GM19395 (cell line): ENCODE data around the gene AMOTL1.

Experiments used
- ATAC-seq: cut with Tn5 transposase; IDR thresholded peaks from one replicate; pipeline ENCODE4 v1.9.1; 2021; ENCODE audit warnings: mild to moderate bottlenecking, moderate library complexity; ENCODE audit not compliant: unreplicated experiment

Gene AMOTL1, protein sequence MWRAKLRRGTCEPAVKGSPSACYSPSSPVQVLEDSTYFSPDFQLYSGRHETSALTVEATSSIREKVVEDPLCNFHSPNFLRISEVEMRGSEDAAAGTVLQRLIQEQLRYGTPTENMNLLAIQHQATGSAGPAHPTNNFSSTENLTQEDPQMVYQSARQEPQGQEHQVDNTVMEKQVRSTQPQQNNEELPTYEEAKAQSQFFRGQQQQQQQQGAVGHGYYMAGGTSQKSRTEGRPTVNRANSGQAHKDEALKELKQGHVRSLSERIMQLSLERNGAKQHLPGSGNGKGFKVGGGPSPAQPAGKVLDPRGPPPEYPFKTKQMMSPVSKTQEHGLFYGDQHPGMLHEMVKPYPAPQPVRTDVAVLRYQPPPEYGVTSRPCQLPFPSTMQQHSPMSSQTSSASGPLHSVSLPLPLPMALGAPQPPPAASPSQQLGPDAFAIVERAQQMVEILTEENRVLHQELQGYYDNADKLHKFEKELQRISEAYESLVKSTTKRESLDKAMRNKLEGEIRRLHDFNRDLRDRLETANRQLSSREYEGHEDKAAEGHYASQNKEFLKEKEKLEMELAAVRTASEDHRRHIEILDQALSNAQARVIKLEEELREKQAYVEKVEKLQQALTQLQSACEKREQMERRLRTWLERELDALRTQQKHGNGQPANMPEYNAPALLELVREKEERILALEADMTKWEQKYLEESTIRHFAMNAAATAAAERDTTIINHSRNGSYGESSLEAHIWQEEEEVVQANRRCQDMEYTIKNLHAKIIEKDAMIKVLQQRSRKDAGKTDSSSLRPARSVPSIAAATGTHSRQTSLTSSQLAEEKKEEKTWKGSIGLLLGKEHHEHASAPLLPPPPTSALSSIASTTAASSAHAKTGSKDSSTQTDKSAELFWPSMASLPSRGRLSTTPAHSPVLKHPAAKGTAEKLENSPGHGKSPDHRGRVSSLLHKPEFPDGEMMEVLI

DNA sequence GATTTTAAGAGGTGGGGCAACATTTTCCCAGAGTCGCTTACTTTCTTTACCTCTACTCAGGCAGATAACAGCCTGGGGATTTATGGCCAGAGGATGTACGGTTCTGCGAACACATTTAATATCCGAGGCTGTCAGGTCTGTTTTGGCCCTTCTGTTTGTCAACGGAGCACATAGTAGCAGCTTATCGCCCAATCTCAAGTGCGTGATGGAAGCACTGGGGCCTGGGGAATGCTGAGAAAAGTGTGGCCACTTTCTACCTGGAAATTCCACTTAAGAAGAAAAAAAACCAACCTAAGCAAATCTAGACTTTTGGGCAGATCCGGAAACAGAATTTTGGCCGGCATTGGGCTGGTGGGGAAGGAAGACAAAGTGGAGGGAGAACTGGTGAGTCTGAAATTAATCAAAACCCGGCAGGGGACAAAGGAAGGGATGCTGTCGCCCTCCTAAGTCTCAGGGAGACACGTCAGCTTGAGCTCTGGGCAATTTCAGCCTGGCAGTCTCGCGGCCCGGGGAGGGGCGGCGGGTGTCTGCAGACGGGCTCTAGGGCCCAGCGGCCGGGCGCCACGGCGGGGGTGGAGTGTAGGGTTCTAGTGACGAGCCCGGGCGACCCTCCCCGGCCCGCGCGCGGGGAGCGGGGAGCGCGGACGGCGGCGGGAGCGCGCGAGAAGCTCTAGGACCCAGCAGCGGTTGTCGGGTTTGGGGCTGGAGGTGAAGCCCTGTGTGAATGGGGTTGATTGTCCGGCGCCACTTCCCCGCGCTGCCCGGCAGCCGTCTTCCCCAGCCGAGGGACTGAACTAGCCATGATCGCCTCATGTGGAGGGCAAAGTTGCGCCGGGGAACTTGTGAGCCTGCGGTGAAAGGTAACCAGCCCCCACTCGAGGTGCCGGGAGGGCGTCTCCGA is at the start of gene AMOTL1:
AMOTL1 (plus strand) TSS at position 656 of the 901 bp plus-strand sequence; CDS start at position 812, 156 bp downstream.
- peak; percentile 79 for ATAC-seq

DNA sequence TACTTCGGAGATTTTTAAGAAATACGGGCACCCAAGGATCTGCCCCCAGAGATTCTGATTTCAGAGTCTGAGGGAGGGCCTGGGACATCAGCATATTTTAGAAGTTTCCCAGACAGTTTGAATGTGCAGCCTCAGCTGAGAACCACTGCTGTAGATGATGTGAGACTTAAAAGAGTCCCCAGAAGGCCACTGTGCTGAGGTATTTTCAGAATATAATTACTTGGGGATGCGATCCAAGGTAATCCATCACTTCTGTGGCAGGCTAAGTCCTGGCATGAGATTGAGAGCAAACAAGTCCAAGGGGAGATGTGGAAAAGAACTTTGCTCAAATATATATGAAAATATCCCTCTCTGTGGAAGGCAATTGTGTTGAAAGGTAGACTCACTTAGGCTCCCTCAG is 48.3 kb upstream of the AMOTL1 start:
- ATAC-seq = no peak

DNA sequence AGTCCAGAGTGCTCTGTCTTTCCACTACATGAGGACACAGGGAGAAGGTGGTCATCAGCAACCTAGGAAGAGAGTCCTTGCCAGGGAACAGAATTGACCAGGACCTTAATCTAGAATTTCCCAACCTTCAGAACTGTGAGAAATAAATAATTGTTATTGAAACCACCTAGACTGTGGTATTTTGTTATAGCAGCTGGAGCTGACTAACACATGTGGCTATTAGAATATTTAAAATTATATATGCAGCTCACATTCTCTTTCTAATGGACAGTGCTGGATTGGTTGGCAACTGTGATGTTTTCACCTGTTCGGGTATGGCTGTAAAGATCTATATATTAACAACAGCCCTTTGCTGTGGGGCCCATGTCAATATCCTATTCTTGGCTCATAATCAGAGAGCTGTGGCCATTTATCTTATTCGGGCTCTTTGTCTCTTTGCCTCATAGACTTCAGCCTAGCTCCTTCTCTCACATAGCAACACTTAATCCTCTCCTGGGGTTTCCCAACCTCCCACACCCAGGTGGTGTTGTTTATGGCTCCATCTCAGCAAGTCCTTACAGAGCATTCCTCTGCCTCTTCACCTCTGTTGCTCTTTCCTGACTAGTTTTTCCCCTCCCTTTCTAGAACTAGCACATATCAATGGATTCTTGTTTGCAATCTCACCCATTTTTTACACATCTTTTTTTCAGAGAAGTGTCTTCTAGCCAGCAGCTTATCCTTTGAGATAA is 46.4 kb upstream of the AMOTL1 start:
- ATAC-seq = no peak

DNA sequence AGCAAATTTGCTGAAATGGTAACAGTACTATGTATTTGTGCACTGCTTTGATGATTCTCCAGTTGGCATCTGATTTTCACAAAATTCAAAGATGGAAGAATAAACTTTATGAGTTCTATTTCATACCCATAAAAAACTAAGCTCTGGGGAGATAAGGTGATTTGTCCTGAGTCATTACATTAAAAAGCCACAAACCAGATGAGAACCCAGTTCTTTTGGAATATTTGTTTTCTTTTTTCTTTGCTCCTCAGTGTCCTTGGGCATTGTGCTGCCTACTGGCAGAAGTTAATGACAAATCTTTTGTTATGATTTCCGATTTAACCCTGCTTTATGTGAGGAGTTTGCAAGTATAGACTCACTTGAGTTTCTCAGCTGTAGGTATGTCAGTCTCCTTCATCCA is 45.4 kb upstream of the AMOTL1 start:
- ATAC-seq = no peak

DNA sequence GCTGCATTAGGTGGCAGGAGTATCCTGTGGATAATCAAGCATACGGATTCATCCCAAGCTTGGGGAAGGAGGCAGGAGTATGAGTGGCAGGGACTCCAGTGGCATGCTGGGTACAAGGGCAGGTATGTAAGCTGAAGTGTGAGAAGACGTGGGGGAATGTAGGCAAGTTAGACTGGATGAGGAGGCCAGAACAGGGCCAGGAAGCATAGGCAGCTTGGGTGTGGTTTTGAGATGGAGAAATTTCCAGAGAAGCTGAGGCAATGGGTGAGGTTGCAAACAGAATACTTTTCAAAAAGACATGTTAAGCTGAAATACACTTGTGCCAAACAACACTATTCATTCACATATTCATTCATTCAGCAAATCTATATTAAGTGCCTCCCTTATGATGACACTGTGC is 43.1 kb upstream of the AMOTL1 start:
- no peak for ATAC-seq

DNA sequence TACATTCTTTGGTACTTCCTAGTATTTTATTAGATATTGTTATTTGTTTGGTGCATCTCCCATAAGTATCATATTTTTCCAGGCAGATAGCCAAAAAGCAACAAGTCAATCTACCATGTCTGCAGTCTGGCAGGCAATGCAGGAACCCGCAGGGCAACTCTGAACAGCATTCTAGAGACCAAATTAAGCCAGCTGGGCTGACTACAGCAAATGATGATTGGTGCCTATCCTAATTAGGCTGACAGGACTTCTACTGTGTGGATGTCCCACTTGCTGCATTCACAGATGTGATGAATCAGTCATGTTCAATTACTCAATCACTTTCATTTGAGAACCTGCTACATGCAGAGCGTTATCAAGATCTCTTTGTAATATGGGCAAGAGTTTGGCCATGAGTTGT is 40.3 kb upstream of the AMOTL1 start:
- ATAC-seq = no peak

DNA sequence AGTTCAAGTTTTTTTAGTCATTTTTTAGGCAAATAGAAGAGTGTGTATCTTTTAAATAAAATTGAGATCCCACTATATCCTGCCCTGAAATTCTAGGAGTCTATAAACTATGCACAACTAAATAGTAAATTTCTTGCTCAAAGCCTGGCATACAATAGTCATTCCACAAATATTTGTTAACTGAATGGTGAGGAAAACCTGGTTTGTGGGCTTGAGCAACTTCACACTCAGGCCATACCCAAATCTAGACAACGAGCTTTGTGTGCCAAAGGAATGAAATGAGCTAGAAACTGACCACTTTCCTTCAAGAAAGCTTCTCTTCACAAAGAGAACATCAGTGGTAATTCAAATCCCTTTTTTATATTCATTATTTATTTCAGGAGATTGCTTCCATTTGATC is 39.6 kb upstream of the AMOTL1 start:
- ATAC-seq = no peak

DNA sequence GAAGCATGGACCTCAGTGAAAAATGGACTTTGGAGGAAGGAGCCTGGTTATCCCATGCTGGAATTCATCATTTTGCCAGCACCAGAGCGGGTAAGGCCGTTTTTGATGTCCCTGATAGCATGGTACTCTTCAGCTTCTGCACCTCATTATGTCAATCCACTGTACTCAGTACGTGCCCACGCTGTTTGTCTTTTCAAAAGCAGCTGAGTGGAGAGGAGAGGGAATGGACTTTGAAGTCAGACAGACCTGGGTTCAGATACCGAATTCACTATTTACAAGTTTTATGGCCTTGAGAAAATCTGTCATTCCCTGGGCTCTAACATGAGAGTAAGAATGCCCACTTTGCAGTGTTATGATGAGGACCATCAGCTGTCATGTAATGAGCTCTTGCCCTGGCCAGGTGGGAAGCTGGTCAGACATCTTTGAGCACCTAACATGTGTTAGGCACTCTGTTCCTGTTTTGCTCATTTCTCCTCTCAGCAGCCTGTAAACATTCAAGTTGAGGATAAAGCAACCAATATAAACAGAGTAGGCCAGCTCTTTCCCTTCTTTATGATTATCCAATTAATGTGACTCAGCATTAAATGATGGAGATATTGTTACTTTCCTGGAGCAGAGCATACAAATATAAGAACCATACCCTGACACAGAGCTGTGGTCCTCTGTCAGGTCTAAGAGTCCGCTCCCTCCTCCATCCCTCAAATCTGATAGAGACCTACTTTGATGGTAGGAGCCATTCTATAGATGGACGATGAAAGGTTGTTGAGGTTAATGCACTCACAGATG is 39.0 kb upstream of the AMOTL1 start:
- no peak for ATAC-seq

DNA sequence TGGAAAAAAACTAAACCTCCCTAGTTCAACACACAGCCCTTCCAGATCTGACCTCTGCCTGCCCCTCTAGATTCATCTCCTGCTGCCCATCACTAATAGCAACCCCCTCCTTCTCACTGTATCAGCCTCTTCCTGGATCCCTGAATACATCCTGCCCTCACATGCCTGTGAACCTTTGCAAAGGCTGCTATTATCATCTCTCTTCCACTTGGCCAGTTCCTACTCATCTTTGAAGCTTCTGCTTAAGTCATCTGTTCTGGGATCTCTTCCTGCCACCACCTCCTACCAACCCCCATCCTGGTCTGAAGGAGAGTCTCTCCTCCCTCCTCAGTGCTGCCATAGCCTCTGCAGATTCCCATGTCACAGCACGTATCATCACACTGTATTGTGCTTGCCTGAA is 38.0 kb upstream of the AMOTL1 start:
- no peak for ATAC-seq

DNA sequence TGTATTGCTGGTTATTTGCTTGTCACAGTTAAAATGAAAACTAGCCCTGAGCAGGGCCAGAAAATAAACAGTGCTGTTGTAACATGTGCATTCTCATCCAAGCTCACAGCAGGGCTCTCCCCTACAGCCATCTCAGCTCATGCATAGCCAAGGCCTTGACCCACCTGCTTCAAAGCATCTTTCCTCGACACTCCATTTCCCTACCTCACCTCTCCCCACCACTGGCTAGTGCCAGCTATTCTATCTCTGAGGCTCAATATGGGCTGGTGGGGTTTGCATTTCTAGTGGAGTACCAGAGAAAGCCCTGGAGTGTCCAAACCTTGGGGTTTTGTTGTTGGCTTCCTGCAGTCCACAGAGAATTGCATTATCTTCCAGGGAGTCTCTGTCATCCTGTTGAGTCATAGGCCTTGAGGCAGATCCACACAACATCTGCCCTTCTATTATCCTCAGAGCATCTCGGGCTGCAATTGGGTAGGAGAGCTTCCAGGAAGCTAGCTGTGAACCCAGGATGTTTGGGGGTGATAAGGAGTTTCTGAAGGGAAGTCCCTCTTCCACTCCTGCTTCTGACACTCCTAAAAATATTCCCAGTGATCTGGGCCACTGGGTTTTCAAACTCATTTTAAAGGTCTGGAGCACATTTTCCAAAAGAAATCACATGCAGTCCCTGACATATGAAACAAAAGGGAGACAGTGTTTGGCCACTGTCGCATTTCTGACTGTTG is 36.1 kb upstream of the AMOTL1 start:
- ATAC-seq = no peak

DNA sequence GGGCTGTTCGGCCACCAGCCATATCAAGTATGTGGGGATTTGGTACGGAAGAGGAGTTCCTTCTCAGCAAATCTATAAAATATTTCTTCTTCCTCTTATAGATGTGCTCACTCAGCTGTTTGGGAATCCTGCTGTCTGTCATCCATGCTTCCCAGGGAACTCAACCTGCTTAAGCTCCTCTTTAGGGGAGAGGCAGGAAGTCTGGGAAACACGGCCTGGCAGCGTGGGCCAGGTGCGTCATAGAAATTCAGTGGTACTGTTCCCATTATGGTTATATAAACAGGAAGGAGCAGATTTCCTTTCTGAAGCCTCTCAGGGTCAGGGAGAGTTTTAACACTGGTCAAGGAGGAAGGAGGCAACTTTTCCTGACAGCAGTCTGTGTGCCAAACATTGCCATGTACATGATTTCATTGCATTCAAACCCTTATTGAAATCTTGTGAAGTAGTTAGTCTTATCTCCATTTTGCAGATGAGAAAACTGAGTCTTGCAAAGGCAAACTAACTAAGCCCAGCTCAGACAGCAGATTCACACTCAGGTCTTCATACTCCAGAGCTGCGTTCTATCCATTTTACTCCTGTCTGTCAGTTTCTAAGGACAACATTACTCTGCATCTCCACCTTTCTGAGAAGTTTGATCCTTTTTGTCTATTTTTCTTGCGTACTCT is 35.4 kb upstream of the AMOTL1 start:
- ATAC-seq = no peak

DNA sequence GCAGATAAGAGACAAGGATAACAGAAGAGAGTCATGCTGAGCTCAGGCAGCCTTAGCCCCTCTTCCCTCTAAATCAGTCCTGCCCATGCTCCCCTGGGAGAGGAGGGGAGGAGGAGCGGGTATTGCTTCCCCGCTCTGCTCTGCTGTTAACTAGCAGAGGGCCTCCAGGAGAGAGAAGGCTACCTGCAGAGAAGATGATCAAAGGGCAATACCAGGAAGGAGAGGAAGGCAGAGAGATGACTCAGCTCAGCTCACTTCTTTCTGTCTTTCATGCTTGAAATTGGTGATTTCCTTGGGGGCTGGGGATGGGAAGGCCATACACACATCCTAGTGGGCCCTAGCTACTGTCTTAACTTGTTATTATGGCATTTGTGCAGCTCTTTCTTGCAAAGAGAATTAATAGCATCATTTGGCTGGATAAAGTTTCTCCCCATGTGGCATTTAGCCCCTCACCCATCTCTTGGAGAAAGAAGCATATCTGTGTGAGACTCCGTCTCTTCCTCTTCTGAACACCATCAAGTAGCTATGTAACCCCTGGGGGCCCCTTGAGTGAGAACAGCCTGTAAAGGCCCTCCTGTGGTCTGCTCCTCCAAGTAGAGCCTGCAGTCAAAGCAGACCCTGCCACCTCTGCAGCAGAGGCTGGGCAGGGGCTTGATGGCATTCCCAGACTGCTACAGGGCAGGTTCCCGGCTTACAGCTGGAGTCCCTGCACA is 33.4 kb upstream of the AMOTL1 start:
- no peak for ATAC-seq

DNA sequence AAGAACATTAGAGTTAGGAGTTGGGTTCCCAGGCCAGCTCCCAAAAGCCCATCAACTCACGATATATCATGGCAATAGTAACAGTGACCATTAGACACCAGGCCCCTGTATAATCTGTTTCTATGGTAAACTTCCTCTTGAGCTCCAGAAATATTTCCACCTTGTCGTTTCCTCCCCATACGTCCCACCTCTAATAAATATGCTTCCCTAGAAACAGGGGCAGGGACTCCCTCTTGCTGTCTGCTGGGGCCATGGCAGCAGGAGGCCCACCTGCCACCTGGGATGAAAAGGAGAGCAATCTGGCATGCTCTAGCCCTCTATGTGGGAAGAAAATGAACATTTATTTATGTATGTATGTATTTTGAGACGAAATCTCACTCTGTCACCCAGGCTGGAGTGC is 32.2 kb upstream of the AMOTL1 start:
- no peak for ATAC-seq

DNA sequence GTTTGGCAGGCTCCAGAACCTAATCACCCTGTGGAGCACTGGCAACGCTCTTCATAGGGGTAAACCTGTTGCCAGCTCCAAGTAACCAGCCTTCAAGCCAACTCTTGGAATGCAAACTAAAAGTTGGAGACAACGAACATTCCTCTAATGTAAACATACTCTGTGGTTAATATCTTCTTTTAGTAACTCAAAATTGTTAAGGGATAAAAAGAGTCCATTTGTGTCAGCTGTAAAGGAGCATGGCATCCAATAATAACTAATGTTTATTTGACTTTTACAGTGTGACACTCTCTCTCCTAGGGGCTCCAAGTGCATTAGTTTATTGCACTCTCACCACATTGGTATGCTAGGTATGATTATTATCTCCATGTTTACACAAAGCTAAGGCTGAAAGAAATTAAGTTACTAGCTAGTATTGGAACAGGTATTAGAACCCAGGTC is 31.0 kb upstream of the AMOTL1 start:
- ATAC-seq = no peak

DNA sequence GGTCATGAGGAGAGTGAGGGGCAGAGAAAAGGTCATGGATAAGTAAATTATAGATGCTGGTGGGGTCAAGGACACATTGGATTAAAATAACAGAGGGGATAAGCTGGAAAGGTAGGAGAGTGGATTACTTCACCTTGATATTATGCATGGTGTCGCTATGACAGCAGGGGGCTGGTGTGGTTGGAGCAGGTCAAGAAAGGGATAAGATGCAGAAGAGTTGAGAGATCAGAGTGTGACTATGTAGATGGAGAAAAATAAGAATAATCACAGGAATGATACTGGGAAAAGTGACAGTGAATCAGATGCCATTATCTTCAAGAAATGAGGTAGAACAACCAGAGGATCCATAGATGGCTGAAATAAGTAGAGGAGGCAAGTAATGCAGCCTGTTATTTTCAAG is 29.4 kb upstream of the AMOTL1 start:
- no peak for ATAC-seq

DNA sequence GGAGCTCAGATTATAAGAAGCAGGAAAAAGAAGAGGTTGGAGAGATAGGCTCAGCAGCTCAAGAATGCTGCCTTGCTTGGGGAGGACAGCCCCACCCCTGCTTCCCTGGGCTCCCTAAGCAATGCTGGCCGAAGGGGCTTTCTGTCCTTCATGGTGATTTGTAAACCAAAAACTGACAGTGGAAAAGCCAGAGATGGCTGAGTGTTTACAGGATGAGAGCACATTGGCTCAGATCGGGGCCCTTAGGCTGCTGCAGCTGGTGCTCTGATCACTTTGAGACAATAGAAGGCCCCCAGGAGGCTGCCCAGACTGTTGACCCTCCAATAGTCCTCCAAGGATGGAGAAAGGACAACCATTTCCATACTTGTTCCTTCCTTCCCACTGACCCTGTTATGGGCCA is 28.8 kb upstream of the AMOTL1 start:
- no peak for ATAC-seq
